Trophoblast cell (in vitro differentiated cells and primary cell): ENCODE data around the gene PKD1L1.

ENCODE experiments used
- DNase-seq, 2 donors: peaks; one replicate each; pipeline ENCODE4 v3.0.0-alpha.2; 2016
- H2AFZ ChIP-seq: 2 replicates; pipeline ENCODE4 v1.6.1; 2013; ENCODE audit warnings: low read length, moderate library complexity, mild to moderate bottlenecking; ENCODE audit not compliant: insufficient read depth, poor library complexity
- H2AK5ac ChIP-seq: 2 replicates; pipeline ENCODE4 v1.6.1; 2013; ENCODE audit warnings: mild to moderate bottlenecking, low read length
- H2BK120ac ChIP-seq: 2 replicates; pipeline ENCODE4 v1.6.1; 2013; ENCODE audit warnings: low read length, mild to moderate bottlenecking, moderate library complexity; ENCODE audit not compliant: insufficient read depth, poor library complexity
- H2BK12ac ChIP-seq: 2 replicates; pipeline ENCODE4 v1.6.1; 2013; ENCODE audit warnings: mild to moderate bottlenecking, low read length, moderate library complexity
- H2BK5ac ChIP-seq: 2 replicates; pipeline ENCODE4 v1.6.1; 2013; ENCODE audit warnings: low read length, low read depth, moderate library complexity, mild to moderate bottlenecking; ENCODE audit not compliant: poor library complexity
- H3K14ac ChIP-seq: 2 replicates; pipeline ENCODE4 v1.6.1; 2013; ENCODE audit warnings: mild to moderate bottlenecking, low read length
- H3K18ac ChIP-seq: 2 replicates; pipeline ENCODE4 v1.6.1; 2013; ENCODE audit warnings: mild to moderate bottlenecking, low read length
- H3K23ac ChIP-seq: 2 replicates; pipeline ENCODE4 v1.6.1; 2013; ENCODE audit warnings: low read length
- H3K27ac ChIP-seq: 2 replicates; pipeline ENCODE4 v1.5.1; 2013; ENCODE audit warnings: low read depth, mild to moderate bottlenecking, inconsistent platforms, low read length, moderate library complexity
- H3K27me3 ChIP-seq: 2 replicates; pipeline ENCODE4 v1.6.1; 2013; ENCODE audit warnings: inconsistent platforms, mild to moderate bottlenecking, low read length, moderate library complexity; ENCODE audit not compliant: insufficient read depth
- H3K36me3 ChIP-seq, 2 experiments: 1 replicate in 1 of 2; 2 replicates in 1 of 2; pipeline ENCODE4 v1.6.1; 2013; ENCODE audit warnings: low read length in 2 of 2, mild to moderate bottlenecking in 2 of 2, moderate library complexity in 1 of 2; ENCODE audit not compliant: insufficient read depth in 2 of 2, control insufficient read depth in 1 of 2
- H3K4ac ChIP-seq: 2 replicates; pipeline ENCODE4 v1.6.1; 2013; ENCODE audit warnings: low read depth, mild to moderate bottlenecking, low read length, moderate library complexity
- H3K4me1 ChIP-seq, 2 experiments: 1 replicate in 1 of 2; 2 replicates in 1 of 2; pipeline ENCODE4 v1.6.1; 2013; ENCODE audit warnings: low read length in 2 of 2, mild to moderate bottlenecking in 2 of 2, moderate library complexity in 1 of 2; ENCODE audit not compliant: insufficient read depth in 2 of 2, control insufficient read depth in 1 of 2
- H3K4me2 ChIP-seq: 2 replicates; pipeline ENCODE4 v1.6.1; 2013; ENCODE audit warnings: inconsistent platforms, mild to moderate bottlenecking, low read length, moderate library complexity
- H3K4me3 ChIP-seq: 2 replicates; pipeline ENCODE4 v1.5.1; 2013; ENCODE audit warnings: mild to moderate bottlenecking, low read depth, low read length, inconsistent platforms
- H3K79me1 ChIP-seq: one replicate; pipeline ENCODE4 v1.6.1; 2013; ENCODE audit warnings: low read length
- H3K79me2 ChIP-seq: 2 replicates; pipeline ENCODE4 v1.6.1; 2013; ENCODE audit warnings: low read length, mild to moderate bottlenecking; ENCODE audit not compliant: control insufficient read depth, insufficient read depth, poor library complexity
- H3K9ac ChIP-seq: 2 replicates; pipeline ENCODE4 v1.6.1; 2013; ENCODE audit warnings: mild to moderate bottlenecking, low read length
- H3K9me3 ChIP-seq: 2 replicates; pipeline ENCODE4 v1.6.1; 2013; ENCODE audit warnings: low read depth, mild to moderate bottlenecking, control low read depth, inconsistent platforms, low read length; ENCODE audit not compliant: insufficient read depth
- H4K12ac ChIP-seq: 2 replicates; pipeline ENCODE4 v1.6.1; 2013; ENCODE audit warnings: low read depth, mild to moderate bottlenecking, low read length, moderate library complexity
- H4K8ac ChIP-seq: 2 replicates; pipeline ENCODE4 v1.6.1; 2013; ENCODE audit warnings: low read depth, mild to moderate bottlenecking, low read length, moderate library complexity
- H4K91ac ChIP-seq: one replicate; pipeline ENCODE4 v1.6.1; 2013; ENCODE audit warnings: low read depth, mild to moderate bottlenecking, low read length, moderate library complexity
- WGBS: extraction: QIAGEN DNeasy Blood & Tissue Kit; methylation state at CpG from one replicate; pipeline ENCODE4 v1.1.7; 2013; ENCODE audit warnings: missing lambda C conversion rate; ENCODE audit not compliant: insufficient read length, insufficient coverage; ENCODE audit errors: extremely low coverage; 5-methylcytosine and 5-hydroxymethylcytosine counted together

Gene PKD1L1

DNA sequence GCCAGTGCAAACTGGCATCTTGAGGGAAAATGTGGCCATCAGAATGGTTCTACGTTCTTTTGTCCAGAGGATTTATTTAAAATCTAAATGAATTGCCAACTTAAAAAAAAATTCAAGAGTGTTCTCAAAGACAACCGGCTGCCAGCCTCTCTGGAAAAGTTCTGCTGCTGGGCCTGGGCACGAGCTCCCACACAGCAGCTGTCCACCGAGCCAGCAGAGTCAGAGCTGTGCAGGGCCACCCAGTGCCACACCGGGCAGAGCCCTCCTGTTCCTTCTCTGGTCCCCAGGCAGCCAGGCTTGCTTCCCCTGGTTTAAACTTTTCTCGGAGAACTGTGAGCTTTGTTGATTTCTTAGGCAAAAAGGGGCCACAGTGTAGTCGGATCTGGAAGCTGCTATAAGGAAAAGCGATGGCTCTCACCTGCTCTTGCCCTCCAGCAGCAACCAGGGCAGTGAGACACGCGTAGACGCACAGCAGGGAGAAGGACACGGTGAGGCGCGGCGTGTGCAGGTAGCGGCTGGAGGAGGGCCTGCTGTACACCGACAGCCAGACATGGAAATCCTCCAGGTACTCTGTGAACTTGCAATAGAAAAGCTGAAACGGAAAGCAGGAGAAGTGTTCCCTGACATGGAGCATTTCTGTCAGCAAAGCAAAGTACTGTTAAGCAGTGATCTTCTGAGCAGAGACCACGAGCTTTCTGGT is 111.6 kb downstream of the PKD1L1 start:
- DNase-seq = no peak
- no CpG with 5 or more reads among the region's 19 CpGs for WGBS
- H3K79me2 ChIP-seq = no peaks in the 10 kb centered on the region

DNA sequence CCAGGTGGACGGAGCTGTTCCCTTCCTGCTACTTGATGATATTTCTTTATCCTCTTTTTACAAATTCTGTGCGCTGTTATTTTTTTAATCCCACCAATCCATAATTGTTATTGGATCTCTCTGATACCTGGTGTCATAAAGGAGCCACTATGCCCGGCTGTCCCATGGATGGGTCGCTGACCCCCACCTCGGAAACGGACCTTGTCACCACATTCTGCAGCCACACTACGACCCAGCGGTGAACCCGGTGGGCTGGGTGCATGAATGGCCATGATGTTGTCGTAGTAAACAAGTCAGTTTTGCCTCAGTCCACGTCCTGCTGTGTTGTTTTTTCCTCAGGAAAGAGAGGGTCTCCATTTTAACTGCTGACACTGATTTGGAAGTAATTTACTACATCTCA is 112.2 kb downstream of the PKD1L1 start:
- no peak overlapping the region for H3K4me3 ChIP-seq
- no peak overlapping the region for H2BK5ac ChIP-seq
- no peaks in the 10 kb centered on the region for H3K9me3 ChIP-seq
- H3K14ac ChIP-seq = no peak overlapping the region
- no peaks in the 10 kb centered on the region for H3K79me2 ChIP-seq
- H2AFZ ChIP-seq = no peak overlapping the region
- H2BK12ac ChIP-seq = no peak overlapping the region
- no peak for DNase-seq
- no peak overlapping the region for H3K27ac ChIP-seq
- no peaks in the 10 kb centered on the region for H3K36me3 ChIP-seq
- no peak overlapping the region for H3K18ac ChIP-seq
- no peaks in the 10 kb centered on the region for H3K4me1 ChIP-seq
- WGBS = no CpG with 5 or more reads among the region's 11 CpGs
- H3K4me2 ChIP-seq = no peak overlapping the region
- no peak overlapping the region for H3K4ac ChIP-seq
- no peak overlapping the region for H4K91ac ChIP-seq
- H3K27me3 ChIP-seq = no peaks in the 10 kb centered on the region
- H2AK5ac ChIP-seq = no peak overlapping the region
- no peaks in the 10 kb centered on the region for H3K79me1 ChIP-seq
- no peak overlapping the region for H3K23ac ChIP-seq
- H2BK120ac ChIP-seq = no peak overlapping the region
- no peak overlapping the region for H4K8ac ChIP-seq
- no peak overlapping the region for H4K12ac ChIP-seq
- no peak overlapping the region for H3K9ac ChIP-seq

More for the DNA sequence above, 111.6 kb downstream of the PKD1L1 start:
- H3K18ac ChIP-seq = no peak overlapping the region
- H4K12ac ChIP-seq = no peak overlapping the region
- H3K27ac ChIP-seq = no peak overlapping the region
- H3K9ac ChIP-seq = no peak overlapping the region
- H3K14ac ChIP-seq = no peak overlapping the region
- no peak overlapping the region for H3K4me3 ChIP-seq
- H3K9me3 ChIP-seq = no peaks in the 10 kb centered on the region
- no peak overlapping the region for H3K4me2 ChIP-seq
- H3K23ac ChIP-seq = no peak overlapping the region
- H2BK12ac ChIP-seq = no peak overlapping the region
- no peak overlapping the region for H4K8ac ChIP-seq
- no peaks in the 10 kb centered on the region for H3K79me1 ChIP-seq
- no peak overlapping the region for H2AFZ ChIP-seq
- H3K27me3 ChIP-seq = no peaks in the 10 kb centered on the region
- no peaks in the 10 kb centered on the region for H3K36me3 ChIP-seq
- no peaks in the 10 kb centered on the region for H3K4me1 ChIP-seq
- no peak overlapping the region for H4K91ac ChIP-seq
- no peak overlapping the region for H2BK5ac ChIP-seq
- no peak overlapping the region for H3K4ac ChIP-seq
- H2BK120ac ChIP-seq = no peak overlapping the region
- H2AK5ac ChIP-seq = no peak overlapping the region

DNA sequence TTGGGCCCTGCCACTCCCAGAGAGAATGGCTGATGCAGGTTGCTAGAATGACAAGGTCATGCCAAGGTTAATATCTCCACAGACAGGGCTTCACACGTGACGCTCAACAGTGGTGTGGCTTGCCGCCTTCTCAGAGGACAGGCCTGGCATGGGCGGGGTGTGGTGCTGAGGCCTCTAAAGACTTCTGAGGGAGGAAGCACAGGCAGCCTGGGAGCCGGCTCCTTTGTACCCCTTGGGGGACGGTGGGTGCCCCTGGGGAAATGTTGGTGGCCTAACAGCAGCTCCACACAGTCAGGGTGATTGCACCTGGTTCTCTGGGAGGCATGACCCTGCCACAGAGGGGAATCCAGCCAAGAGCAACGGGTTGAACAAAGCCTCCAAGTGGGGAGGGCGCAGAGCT is 115.1 kb downstream of the PKD1L1 start:
- Histone ChIP-seq H2AFZ (no peak overlapping the region), H3K4ac (no peak overlapping the region), H3K27me3 (no peaks in the 10 kb centered on the region), H2BK5ac (no peak overlapping the region), H4K12ac (no peak overlapping the region), H3K9ac (no peak overlapping the region), H4K8ac (no peak overlapping the region), H3K4me3 (no peak overlapping the region), H3K9me3 (no peaks in the 10 kb centered on the region), H3K18ac (no peak overlapping the region), H3K23ac (no peak overlapping the region), H3K79me2 (no peaks in the 10 kb centered on the region), H3K14ac (no peak overlapping the region), H3K36me3 (no peaks in the 10 kb centered on the region), H3K4me1 (no peaks in the 10 kb centered on the region), H2BK12ac (no peak overlapping the region), H3K79me1 (no peaks in the 10 kb centered on the region), H2AK5ac (no peak overlapping the region), H4K91ac (no peak overlapping the region), H3K27ac (no peak overlapping the region), H2BK120ac (no peak overlapping the region), H3K4me2 (no peak overlapping the region)
- WGBS = no CpG with 5 or more reads among the region's 8 CpGs
- DNase-seq = no peak

DNA sequence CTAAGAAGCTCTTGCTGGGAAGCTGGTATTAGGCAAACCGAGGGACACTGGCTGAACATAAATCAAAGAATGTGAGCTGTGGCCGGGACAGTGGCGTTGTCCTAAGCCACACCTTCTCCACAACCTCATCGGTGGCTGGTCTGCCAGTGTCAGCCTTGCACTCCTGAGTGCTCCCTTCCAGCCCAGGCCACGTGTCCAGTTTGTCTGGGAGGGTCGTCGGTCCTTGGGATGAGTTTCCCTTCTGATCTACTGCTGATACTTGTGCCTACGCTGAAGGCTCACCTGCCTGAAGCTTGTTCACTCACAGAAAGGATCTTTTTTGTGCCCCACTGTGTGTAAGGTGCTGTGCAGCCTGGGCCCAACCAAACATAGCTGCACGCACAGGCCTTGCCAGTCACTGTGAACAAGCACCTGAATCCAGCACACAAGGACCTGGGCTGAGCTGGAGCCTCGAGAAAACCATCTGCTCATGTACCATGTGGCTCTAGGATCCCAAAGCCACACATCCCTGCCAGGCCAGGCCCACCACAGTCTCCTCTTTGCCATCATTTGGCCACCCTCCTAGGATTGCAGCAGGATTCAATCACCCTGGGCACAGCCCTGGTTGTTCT is 116.1 kb downstream of the PKD1L1 start:
- Histone ChIP-seq H2BK12ac (no peak overlapping the region), H3K14ac (no peak overlapping the region)
- WGBS = no CpG with 5 or more reads among the region's 10 CpGs

More for the DNA sequence above, 116.1 kb downstream of the PKD1L1 start:
- no peak for DNase-seq
- Histone ChIP-seq H3K79me1 (no peaks in the 10 kb centered on the region), H3K27ac (no peak overlapping the region), H3K4me2 (no peak overlapping the region), H3K4me1 (no peaks in the 10 kb centered on the region), H4K8ac (no peak overlapping the region), H2AFZ (no peak overlapping the region), H2AK5ac (no peak overlapping the region), H3K9me3 (no peaks in the 10 kb centered on the region), H3K9ac (no peak overlapping the region), H3K4ac (no peak overlapping the region), H3K79me2 (no peaks in the 10 kb centered on the region), H3K4me3 (no peak overlapping the region), H4K12ac (no peak overlapping the region), H2BK5ac (no peak overlapping the region), H3K18ac (no peak overlapping the region), H3K23ac (no peak overlapping the region), H4K91ac (no peak overlapping the region), H3K27me3 (no peaks in the 10 kb centered on the region), H2BK120ac (no peak overlapping the region), H3K36me3 (no peaks in the 10 kb centered on the region)
